Measurements from ENCODE around the gene MYL5. TPM values are rescaled to one million over a fixed set of nuclear protein-coding genes. Genes with fewer than 3 reads are reported as not detected.

Gene MYL5
- total and polyA plus RNA-seq, 10 of the 15 experiments (the other 5 are each of a cell fraction or from before 2014, with no cell fraction given): 1.2 to 13.8 (median 7.1) TPM

DNA sequence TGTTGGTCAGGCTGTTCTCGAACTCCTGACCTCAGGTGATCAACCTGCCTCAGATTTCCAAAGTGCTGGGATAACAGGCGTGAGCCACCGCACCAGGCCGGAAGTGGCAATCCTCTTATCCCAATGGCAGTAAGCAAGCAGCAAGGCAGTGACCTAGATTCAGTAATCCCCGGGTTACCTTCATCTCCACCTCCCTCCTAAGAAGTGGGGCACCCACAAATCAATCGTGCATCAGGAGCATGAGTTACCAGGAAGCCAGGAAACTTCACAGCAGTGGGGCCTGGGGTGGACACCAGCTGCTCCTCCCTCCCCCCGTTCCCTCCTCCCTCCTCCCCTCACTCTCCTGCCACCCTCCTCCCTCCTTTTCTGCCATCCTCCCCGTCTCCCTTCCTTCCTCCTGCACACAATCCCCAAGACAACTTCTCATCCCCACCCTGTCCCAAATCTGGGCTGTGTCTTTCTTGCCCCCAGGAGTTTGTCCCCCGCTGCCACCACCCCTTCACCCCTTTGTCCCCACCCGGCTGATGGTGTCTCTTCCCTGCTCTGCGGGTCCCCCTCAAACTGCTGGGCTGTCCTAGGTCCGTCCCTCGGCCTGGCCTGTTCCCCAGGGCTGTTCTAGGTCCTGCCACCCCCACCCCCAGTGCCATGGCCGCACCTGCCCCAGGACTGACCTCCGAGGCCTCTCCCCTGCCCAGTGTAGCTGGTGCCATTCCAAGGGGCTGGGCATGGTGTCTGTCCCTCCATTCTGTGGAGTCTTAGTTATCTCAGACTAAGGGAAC, 46.8 kb upstream of the MYL5 start (continued):
- TF ChIP-seq, protein P1, sequence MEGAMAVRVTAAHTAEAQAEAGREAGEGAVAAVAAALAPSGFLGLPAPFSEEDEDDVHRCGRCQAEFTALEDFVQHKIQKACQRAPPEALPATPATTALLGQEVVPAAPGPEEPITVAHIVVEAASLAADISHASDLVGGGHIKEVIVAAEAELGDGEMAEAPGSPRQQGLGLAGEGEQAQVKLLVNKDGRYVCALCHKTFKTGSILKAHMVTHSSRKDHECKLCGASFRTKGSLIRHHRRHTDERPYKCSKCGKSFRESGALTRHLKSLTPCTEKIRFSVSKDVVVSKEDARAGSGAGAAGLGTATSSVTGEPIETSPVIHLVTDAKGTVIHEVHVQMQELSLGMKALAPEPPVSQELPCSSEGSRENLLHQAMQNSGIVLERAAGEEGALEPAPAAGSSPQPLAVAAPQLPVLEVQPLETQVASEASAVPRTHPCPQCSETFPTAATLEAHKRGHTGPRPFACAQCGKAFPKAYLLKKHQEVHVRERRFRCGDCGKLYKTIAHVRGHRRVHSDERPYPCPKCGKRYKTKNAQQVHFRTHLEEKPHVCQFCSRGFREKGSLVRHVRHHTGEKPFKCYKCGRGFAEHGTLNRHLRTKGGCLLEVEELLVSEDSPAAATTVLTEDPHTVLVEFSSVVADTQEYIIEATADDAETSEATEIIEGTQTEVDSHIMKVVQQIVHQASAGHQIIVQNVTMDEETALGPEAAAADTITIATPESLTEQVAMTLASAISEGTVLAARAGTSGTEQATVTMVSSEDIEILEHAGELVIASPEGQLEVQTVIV (IDR thresholded peaks at IDR 0.05; ENCODE audit: borderline replicate concordance, partially characterized antibody): no peak
- TF ChIP-seq SPI1 (IDR thresholded peaks at IDR 0.05; ENCODE audit: borderline replicate concordance, insufficient read depth, low read depth, low read length) (no peak), BRCA1 (IDR thresholded peaks at IDR 0.05; ENCODE audit: low read depth, low read length) (no peak), MTA2 (IDR thresholded peaks at IDR 0.05; ENCODE audit: low read depth) (no peak), ZSCAN29 (IDR thresholded peaks at IDR 0.05) (no peak), USF1 (IDR thresholded peaks at IDR 0.05; ENCODE audit: borderline replicate concordance, extremely low read length, insufficient read depth, low read depth, low read length) (no peak)

DNA sequence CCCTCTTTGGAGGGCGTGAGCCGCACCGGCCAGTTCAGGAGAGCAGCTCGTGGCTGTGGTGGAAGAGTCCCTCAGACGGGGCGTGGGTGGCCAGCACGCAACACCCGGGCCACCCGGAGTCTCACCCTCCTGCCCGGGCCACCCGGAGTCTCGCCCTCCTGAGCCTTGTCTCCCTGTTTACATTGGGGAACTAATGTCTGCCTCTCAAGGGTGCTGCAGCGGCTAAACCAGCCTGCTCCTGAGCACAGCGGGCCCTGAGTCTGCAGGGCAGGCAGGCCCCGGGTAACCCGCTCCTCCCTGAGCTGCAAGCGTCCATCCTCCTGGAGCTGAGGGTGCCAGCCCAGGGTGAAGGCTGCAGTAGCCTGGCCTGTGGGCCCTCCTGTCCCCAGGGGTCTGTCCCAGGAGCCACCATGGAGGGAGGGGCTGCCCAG, 46.0 kb upstream of the MYL5 start:
- BruUV-seq (replicated peaks): no TSS peak
- no peaks in the 10 kb centered on the region for H3K36me3 ChIP-seq (ENCODE audit: control insufficient read depth in 2 of 2, insufficient read depth in 2 of 2, low read length in 1 of 2)
- CTCF ChIA-PET: no interaction called here
- no peak for FAIRE-seq
- SMC1A ChIA-PET (ENCODE audit: uncharacterized antibody, unreplicated experiment): no interaction called here
- peaks cover 3% of the 10 kb centered on the region; the same call in 2 of the 3 replicates for H3K9me3 ChIP-seq (replicated peaks; ENCODE audit: control insufficient read depth, insufficient read depth, low read length)
- no peak overlapping the region for H3K9ac ChIP-seq (ENCODE audit: control insufficient read depth, insufficient read depth, low read length)
- no peak overlapping the region for H3K4me2 ChIP-seq (ENCODE audit: control insufficient read depth, insufficient read depth)
- H2AFZ ChIP-seq (ENCODE audit: control insufficient read depth, low read depth, low read length): no peak overlapping the region
- RAD21 ChIA-PET (ENCODE audit: unreplicated experiment): no interaction called here
- no peak for DNase-seq (ENCODE audit: low read depth, low spot score)
- ATAC-seq: no peak
- H3K27me3 ChIP-seq (replicated peaks in 1 of 2; ENCODE audit: control insufficient read depth in 2 of 2, insufficient read depth in 2 of 2, low read length in 1 of 2): no peaks in the 10 kb centered on the region
- no peak overlapping the region for H3K27ac ChIP-seq (ENCODE audit: control insufficient read depth, insufficient read depth)
- H4K20me1 ChIP-seq (ENCODE audit: control insufficient read depth, insufficient read depth): no peaks in the 10 kb centered on the region
- no peaks in the 10 kb centered on the region for H3K4me1 ChIP-seq (ENCODE audit: control insufficient read depth, insufficient read depth, low read length)
- in situ Hi-C loops (cut with MboI): no loop called here
- H3K4me3 ChIP-seq: no peak overlapping the region
- POLR2A ChIA-PET: no interaction called here
- intact Hi-C loops (cut with micrococcal nuclease; ENCODE audit: unreplicated experiment): no loop called here
- WGBS (ENCODE audit: insufficient coverage, insufficient replicate concordance, low lambda C conversion rate, missing lambda C conversion rate): 73% methylated on average over 17 of the region's 17 CpGs
- no peaks in the 10 kb centered on the region for H3K79me2 ChIP-seq (ENCODE audit: control insufficient read depth, insufficient read depth, low read length)
- no peak for TF ChIP-seq CREB1 (IDR thresholded peaks at IDR 0.05; ENCODE audit: low read depth)
- no peak for TF ChIP-seq ELK1 (IDR thresholded peaks at IDR 0.05; ENCODE audit: low read depth, low read length)
- no peak for TF ChIP-seq NFYB (IDR thresholded peaks at IDR 0.05; ENCODE audit: insufficient read depth, low read depth, low read length)
- TF ChIP-seq ASH2L (IDR thresholded peaks at IDR 0.05; ENCODE audit: borderline replicate concordance, low read depth): no peak
- no peak for TF ChIP-seq POLR2AphosphoS5 (IDR thresholded peaks at IDR 0.05; ENCODE audit: low read length)
- TF ChIP-seq CTCF (IDR thresholded peaks at IDR 0.05 in 2 of 3, conservative IDR thresholded peaks at IDR 0.05 in 1 of 3; ENCODE audit: control insufficient read depth in 2 of 3, extremely low read depth in 1 of 3, insufficient read depth in 1 of 3, low read depth in 3 of 3, low read length in 3 of 3): no peak
- TF ChIP-seq, protein P2, sequence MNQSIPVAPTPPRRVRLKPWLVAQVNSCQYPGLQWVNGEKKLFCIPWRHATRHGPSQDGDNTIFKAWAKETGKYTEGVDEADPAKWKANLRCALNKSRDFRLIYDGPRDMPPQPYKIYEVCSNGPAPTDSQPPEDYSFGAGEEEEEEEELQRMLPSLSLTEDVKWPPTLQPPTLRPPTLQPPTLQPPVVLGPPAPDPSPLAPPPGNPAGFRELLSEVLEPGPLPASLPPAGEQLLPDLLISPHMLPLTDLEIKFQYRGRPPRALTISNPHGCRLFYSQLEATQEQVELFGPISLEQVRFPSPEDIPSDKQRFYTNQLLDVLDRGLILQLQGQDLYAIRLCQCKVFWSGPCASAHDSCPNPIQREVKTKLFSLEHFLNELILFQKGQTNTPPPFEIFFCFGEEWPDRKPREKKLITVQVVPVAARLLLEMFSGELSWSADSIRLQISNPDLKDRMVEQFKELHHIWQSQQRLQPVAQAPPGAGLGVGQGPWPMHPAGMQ (IDR thresholded peaks at IDR 0.05; ENCODE audit: borderline replicate concordance): no peak
- no peak for TF ChIP-seq IKZF2 (IDR thresholded peaks at IDR 0.05)

Data from GM12878 (cell line).